Measurements from ENCODE around the gene OTOS.

DNA sequence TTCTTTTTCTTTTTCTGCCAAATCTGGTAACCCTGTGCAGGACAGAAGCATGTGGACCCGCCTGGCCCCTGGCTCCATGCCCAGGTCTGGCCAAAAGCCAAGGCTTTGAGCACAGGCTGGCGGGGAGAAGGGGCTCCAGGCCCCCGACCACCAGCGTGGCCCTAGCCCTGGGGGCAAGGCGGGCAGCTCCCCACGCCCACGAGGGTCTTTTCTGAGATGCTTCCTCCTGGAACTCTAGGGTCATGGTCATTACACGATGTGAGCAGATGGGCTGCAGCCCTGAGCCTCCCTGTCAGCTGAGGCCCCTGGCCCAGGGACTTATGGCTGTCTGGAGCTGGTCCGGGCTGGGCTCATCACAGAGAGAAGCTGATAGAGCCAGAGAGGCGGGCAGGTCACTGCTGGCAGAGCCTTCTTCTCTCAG lies 5.7 kb upstream of the OTOS start:
- TF ChIP-seq CTCF (IDR thresholded peaks at IDR 0.05) (no peak), SIN3A (IDR thresholded peaks at IDR 0.05; ENCODE audit: borderline replicate concordance, insufficient read depth, low read depth, low read length) (no peak), POLR2AphosphoS5 (IDR thresholded peaks at IDR 0.05; ENCODE audit: low read depth, low read length) (no peak), REST (IDR thresholded peaks at IDR 0.05; ENCODE audit: insufficient read depth in 1 of 2, low read depth in 2 of 2, low read length in 1 of 2) (no peak), TCF7L2 (IDR thresholded peaks at IDR 0.05; ENCODE audit: low read depth, low read length) (no peak)
